NCI-H146 (cell line): ENCODE measurements around the gene CAMK2B.

Experiments
- DNase-seq: peaks from one replicate; lab custom pipeline; 2025; lab: John Stamatoyannopoulos, UW

The CAMK2B gene

DNA sequence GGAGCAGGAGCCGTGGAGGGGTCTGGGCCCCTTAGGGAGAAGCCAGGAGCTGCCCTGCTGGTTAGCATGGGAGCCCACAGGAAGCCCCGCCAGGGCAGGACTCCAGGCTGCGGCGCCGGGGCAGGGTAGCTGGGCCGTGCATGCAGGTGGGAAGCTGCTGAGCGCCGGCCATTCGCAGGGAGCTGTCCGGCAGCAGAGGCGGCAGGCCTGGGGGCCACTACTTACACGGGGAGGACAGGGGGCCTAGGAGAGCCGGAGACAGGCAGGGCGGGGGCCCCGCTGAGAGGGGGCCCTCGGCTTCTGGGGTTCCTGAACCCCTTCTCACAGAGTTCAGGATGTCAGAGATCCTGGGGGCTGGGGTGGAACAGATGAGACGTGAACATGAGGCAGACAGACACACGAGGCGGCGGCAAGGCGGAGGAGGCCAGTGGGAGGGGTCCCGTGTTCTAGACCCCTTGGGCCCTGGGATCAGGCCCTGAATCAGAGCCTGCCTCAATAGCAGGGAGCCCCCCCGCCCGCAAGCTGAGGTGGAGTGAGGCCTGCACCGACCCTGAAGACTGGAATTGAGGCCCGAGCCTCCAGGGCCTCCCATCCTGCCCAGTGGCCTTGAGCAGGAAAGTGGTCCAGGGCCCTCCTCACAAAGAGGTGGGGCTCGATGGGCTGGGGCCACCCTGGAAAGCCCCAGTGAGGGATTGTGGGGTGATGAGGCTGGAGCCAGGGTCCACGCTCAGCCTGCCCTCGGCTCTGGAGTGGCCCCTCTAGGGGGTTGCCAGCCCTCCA, 96.6 kb downstream of the CAMK2B start:
- no peak for DNase-seq

DNA sequence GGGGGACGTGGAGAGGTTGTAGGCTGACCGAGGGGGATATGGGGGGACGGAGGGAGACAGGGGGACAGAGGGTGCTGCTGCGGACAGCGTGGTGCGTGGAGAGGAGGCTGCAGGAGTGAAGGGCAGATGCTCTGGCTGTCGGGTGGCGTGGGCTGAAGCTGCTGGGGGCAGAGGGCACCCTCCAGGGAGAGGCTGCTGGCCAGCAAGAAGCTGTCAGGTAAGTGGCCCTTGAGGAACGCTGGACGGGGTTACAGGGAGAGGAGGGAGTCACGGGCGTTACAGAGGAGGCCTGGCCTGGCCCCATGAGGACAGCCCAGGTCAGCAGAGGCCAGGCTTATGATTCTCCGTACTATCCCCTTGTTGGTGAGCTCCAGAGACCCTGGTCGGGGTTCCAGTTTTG, 97.5 kb downstream of the CAMK2B start:
- no peak for DNase-seq

DNA sequence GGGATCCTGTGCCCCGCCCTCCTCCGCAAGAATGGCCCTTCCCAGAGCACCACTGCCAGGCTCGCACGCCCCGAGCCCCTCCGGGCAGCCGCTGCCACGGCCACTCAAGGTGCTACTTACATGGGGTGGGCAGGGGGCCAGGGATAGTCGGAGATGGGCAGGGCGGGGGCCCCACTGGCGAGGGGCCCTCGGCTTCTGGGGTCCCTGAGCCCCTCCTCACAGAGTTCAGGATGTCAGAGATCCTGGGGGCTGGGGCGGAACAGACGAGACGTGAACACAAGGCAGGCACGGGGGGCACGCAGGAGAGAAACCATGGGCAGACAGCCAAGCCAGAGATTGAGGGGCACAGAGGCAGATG, 99.0 kb downstream of the CAMK2B start:
- DNase-seq = no peak

DNA sequence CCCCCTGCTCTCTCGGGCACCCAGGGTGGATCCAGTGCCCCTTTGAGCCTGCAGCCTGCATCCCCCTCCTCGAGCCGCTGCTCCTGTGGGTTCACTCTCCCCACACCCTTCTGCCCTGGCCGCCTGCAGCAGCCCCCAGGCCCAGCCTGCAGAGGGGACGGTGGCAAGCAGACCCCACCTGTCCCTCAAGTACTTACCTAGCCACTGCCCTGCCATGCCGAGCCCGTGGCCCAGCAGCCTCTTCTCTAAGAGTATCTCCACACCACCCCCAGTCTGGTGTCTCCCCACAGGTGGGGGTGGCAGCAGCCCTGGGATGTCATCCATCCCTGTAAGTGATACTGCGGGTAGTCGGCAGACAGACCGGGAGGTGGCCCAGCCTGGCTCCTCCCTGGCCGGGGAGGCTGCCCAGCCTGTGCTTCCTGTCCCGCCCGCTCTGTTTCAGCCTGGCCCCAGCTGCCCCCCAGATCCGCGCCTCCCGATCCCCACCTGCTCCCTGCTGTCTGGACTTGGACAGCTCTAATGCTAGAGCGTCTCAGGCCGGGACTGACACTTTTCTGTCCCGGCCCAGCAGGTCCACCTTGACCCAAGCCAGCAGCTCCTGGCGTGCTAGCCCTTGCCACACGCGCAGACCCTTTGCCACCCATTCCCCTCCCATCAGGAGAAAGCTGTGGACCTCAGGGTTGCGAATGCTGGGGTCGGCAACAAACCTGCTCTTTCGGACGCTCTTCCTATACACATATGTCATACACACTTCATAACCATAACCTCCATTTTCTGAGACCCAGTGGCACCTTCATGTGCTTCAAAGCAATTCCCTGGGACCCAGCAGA, 99.6 kb downstream of the CAMK2B start:
- DNase-seq = no peak

DNA sequence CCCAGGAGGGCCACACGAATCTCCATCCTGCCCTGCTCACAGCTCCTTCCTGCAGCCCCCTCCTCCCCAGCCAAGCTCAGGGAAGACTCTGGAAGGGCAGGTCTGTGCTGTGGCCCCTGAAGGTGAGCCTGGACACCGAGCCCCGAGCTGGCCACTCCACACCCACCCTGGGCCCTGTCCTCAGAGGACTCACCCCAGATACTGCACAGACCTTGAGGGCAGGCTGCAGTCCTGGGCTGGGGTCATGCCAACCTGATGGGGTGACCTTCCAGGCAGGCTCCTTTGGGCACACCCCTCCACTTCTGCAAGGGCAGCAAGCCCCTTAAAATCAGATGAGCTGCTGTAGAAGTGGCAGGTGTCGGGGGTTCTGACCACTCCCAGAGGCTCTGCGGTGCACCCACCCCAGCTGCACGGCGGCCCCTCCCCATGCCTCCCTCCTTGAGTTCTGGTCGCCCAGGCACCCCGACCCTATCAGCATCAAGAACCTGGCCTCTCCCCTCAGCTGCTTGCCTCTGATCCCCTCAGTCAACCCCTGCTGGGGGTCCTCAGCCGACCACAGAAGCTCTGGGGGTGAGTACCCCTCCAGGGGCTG, 100.3 kb downstream of the CAMK2B start:
- DNase-seq = no peak

GRCh38 chr7:44224080-44224973, 101.1 kb downstream of the CAMK2B start:
- DNase-seq = peak; percentile 90

- DNase-seq = peak; percentile 90
These were observed 101.9 kb downstream of the CAMK2B start for GRCh38 chr7:44223362-44224079.

DNA sequence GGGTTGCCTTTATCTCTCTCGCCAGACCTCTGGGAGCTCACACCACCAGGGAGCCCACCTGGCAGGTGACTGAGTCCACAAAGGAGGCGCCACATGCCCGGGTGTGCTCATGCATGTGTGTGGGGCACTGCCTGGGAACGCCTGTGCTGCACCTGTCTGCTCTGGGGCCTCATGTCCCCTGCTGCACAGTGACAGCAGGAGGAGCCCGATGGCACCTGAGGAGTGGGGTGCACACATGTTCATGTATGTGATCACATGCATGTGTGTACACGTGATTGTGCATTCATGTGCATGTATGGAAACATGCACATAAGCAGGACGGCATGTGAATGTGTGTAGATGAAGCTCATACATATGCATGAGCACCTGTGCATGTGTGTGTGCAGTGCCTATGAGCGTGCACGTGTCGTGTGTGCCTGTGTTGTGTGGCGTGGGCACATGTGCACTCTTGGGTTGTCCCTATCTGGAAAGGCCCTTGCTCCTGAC, 102.6 kb downstream of the CAMK2B start:
- DNase-seq = peak; percentile 83

GRCh38 chr7:44222074-44222473, 103.3 kb downstream of the CAMK2B start:
- DNase-seq = peak; percentile 35

DNA sequence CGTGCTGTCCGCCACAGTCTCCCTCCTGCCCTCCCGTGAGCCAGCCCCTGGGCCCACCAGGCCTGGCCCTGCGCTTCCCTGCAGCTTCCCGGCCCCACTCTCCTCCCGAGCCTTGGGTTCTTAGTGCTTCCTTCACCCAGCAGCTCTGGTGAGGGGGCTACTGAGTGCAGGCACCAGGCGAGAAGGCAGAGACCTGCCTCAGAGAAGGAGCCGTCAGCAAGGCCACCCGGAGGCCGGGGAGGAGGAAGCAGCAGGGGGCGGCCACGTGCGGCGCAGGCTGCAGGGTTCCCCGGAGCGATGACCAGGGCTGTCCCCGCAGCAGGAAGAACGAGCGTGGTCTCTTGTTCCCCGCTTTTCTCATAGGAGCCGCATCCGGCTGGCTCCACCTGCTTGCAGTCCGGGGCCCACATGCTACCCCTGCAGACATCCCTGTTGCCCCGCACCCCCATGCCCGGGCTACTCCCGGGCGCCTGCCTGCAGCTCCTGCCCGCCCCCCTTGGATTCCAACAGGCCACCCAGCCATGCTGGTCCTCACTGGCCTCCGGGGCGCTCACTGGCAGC, 104.1 kb downstream of the CAMK2B start:
- no peak for DNase-seq

GRCh38 chr7:44220358-44221112, 104.9 kb downstream of the CAMK2B start:
- no peak for DNase-seq

GRCh38 chr7:44220046-44220357, 105.4 kb downstream of the CAMK2B start:
- DNase-seq = no peak

DNA sequence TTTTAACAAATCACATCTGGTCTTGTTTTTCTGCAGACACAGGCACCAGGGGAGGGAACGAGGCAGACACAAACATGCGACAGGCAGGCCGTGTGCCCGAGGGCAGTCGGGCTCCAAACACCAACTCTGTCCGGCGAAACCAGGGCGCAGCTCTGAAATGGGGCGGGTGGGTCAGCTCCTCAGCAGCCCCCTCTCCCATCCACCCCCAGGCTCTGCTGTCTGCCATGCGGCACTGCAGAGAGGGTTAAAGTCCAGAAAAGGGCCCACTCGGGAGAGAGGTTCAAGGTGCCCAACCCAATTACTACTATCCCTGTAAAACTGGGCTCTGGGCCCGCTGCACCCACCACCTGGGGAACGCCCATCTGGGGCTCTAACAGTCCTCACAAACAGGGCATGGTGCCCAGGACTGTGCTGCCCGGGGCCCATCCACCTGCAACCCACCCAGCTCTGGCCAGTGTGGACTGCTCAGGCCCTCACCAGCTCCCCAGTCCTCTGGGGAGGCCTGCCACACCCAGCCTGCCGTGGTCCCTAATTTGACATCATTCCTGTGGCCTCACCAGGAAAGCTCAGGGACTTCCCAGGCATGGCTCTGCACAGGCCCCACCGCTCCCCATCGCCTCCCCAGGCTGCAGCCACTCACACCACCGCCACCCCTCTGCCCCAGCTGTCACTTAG, 105.9 kb downstream of the CAMK2B start:
- DNase-seq = no peak

- DNase-seq = no peak
These were observed 106.8 kb downstream of the CAMK2B start for GRCh38 chr7:44218418-44219201.

GRCh38 chr7:44217852-44218402, 107.5 kb downstream of the CAMK2B start:
- no peak for DNase-seq

GRCh38 chr7:44217223-44217714, 108.1 kb downstream of the CAMK2B start:
- no peak for DNase-seq

DNA sequence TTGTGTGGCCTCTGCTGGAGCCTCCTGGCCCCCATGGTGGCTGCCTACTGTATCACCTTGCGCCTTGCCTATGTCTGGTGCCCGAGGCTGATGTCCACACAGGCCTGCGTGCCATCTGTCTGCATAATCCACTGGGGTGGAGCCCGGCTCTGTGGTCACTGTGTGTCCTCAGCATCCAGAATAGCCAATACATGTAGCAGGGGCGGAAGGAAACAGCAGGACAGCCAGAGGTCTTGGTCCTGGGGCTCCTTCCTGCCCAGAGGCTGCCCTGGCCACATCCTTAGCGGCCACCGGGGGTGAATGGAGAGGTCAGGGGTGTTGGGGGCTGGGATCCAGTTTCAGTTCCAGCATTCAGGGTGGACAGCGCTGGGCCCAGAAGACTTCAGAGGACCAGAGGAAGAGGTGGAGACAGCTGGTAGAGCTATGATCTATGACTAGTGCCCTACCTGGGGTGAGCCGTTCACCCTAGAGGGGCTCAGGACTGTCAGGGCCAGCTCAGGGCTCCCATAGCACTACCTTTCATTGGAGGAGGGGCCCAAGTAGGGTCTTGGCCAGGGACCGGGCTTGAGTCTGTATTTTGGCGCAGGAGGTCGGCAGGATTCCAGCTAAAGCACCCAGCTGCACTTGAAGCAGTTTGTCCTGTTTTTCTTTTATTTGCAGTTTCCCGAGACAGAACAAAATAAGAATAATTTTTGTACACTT, 108.7 kb downstream of the CAMK2B start:
- DNase-seq = no peak

GRCh38 chr7:44216019-44216418, 109.4 kb downstream of the CAMK2B start:
- peak; percentile 86 for DNase-seq
